ENCODE measurements around the gene SKP2.
"Not testable (repeated sequence)": the region's sequence is repeated elsewhere in the genome, so short reads cannot be mapped to it uniquely, and the experiment has no call there.

SKP2 gene

GRCh38 chr5:36151434-36152323, at the start of gene SKP2, which contains the start of gene LMBRD2:
SKP2 (plus strand) TSS chr5:36152111; CDS start chr5:36152263, 152 bp downstream.
LMBRD2 (minus strand) TSS chr5:36151887; CDS start chr5:36143349, 8,538 bp downstream.
- peak; percentile 95 for DNase-seq (ENCODE audit: low read depth, low spot score)

- no peak for DNase-seq (ENCODE audit: low read depth, low spot score)
Measured at GRCh38 chr5:36105819-36106218, 46.1 kb upstream of the SKP2 start.

GRCh38 chr5:36108758-36109460, 43.0 kb upstream of the SKP2 start:
- DNase-seq (ENCODE audit: low read depth, low spot score) = no peak

- DNase-seq (ENCODE audit: low read depth, low spot score) = no peak
Measured at GRCh38 chr5:36111238-36111637, 40.7 kb upstream of the SKP2 start.

GRCh38 chr5:36125868-36126267, 26.0 kb upstream of the SKP2 start:
- no peak for DNase-seq (ENCODE audit: low read depth, low spot score)

GRCh38 chr5:36128795-36129194, 23.1 kb upstream of the SKP2 start:
- no peak for DNase-seq (ENCODE audit: low read depth, low spot score)

GRCh38 chr5:36129666-36130065, 22.2 kb upstream of the SKP2 start:
- DNase-seq (ENCODE audit: low read depth, low spot score) = not testable (repeated sequence)

- DNase-seq (ENCODE audit: low read depth, low spot score) = not testable (repeated sequence)
Measured at GRCh38 chr5:36133009-36133408, 18.9 kb upstream of the SKP2 start.

- no peak for DNase-seq (ENCODE audit: low read depth, low spot score)
Measured at GRCh38 chr5:36135988-36136387, 15.9 kb upstream of the SKP2 start.

- DNase-seq (ENCODE audit: low read depth, low spot score) = no peak
Measured at GRCh38 chr5:36136581-36136980, 15.3 kb upstream of the SKP2 start.

- DNase-seq (ENCODE audit: low read depth, low spot score) = no peak
Measured at GRCh38 chr5:36138900-36139683, 12.8 kb upstream of the SKP2 start.

GRCh38 chr5:36145311-36145710, 6.6 kb upstream of the SKP2 start:
- DNase-seq (ENCODE audit: low read depth, low spot score) = no peak

GRCh38 chr5:36146390-36146789, 5.5 kb upstream of the SKP2 start:
- DNase-seq (ENCODE audit: low read depth, low spot score) = no peak

- DNase-seq (ENCODE audit: low read depth, low spot score) = no peak
Measured at GRCh38 chr5:36147681-36148080, 4.2 kb upstream of the SKP2 start.

- DNase-seq (ENCODE audit: low read depth, low spot score) = no peak
Measured at GRCh38 chr5:36150676-36151433, 1.1 kb upstream of the SKP2 start.

GRCh38 chr5:36152324-36153297, 700 bp downstream of the SKP2 start:
- DNase-seq (ENCODE audit: low read depth, low spot score) = no peak

GRCh38 chr5:36153298-36153677, 1.4 kb downstream of the SKP2 start:
- DNase-seq (ENCODE audit: low read depth, low spot score) = no peak

GRCh38 chr5:36153726-36154125, 1.8 kb downstream of the SKP2 start:
- no peak for DNase-seq (ENCODE audit: low read depth, low spot score)

GRCh38 chr5:36155291-36155690, 3.4 kb downstream of the SKP2 start:
- DNase-seq (ENCODE audit: low read depth, low spot score) = no peak

GRCh38 chr5:36156121-36156601, 4.2 kb downstream of the SKP2 start:
- no peak for DNase-seq (ENCODE audit: low read depth, low spot score)
